H9 (cell line): ENCODE measurements around the gene SCD. TPM values are rescaled to one million over a fixed set of nuclear protein-coding genes. Genes with fewer than 3 reads are reported as not detected.
"Not testable (repeated sequence)": the region's sequence is repeated elsewhere in the genome, so short reads cannot be mapped to it uniquely, and the experiment has no call there.

Source experiments
- DNase-seq: peaks from one replicate; pipeline ENCODE4 v3.0.0-alpha.2; 2017
- H2AFZ ChIP-seq: one replicate; pipeline ENCODE4 v1.6.1; 2013; ENCODE audit warnings: mild to moderate bottlenecking, low read length, control low read depth, moderate library complexity
- H2AK5ac ChIP-seq: 2 replicates; pipeline ENCODE4 v1.6.1; 2013; ENCODE audit warnings: low read length, control low read depth, mixed read lengths; ENCODE audit not compliant: insufficient read length
- H2BK120ac ChIP-seq: one replicate; pipeline ENCODE4 v1.6.1; 2013; ENCODE audit warnings: low read depth, mild to moderate bottlenecking, low read length, control low read depth, inconsistent platforms; ENCODE audit not compliant: poor library complexity, severe bottlenecking
- H2BK12ac ChIP-seq: 2 replicates; pipeline ENCODE4 v1.6.1; 2013; ENCODE audit warnings: low read length, control low read depth, mixed read lengths, low read depth; ENCODE audit not compliant: insufficient read length
- H2BK15ac ChIP-seq: 2 replicates; pipeline ENCODE4 v1.6.1; 2013; ENCODE audit warnings: low read depth, low read length, control low read depth
- H2BK20ac ChIP-seq: one replicate; pipeline ENCODE4 v1.6.1; 2013; ENCODE audit warnings: low read depth, mild to moderate bottlenecking, low read length, control low read depth, inconsistent platforms; ENCODE audit not compliant: poor library complexity, severe bottlenecking
- H2BK5ac ChIP-seq: 2 replicates; pipeline ENCODE4 v1.6.1; 2013; ENCODE audit warnings: low read length, control low read depth, mixed read lengths; ENCODE audit not compliant: insufficient read length
- H3K14ac ChIP-seq: 2 replicates; pipeline ENCODE4 v1.6.1; 2013; ENCODE audit warnings: low read length, control low read depth; ENCODE audit not compliant: insufficient read depth
- H3K18ac ChIP-seq: 2 replicates; pipeline ENCODE4 v1.6.1; 2013; ENCODE audit warnings: low read depth, mild to moderate bottlenecking, mixed read lengths, low read length, control low read depth; ENCODE audit not compliant: insufficient read length
- H3K23ac ChIP-seq: 2 replicates; pipeline ENCODE4 v1.6.1; 2013; ENCODE audit warnings: low read length, control low read depth, mixed read lengths, low read depth; ENCODE audit not compliant: insufficient read length
- H3K23me2 ChIP-seq: 2 replicates; pipeline ENCODE4 v1.6.1; 2013; ENCODE audit warnings: low read depth, mild to moderate bottlenecking, mixed read lengths, low read length, control low read depth; ENCODE audit not compliant: insufficient read length, poor library complexity, severe bottlenecking
- H3K27ac ChIP-seq: 2 replicates; pipeline ENCODE4 v1.5.1; 2013; ENCODE audit warnings: low read length, control low read depth, mixed read lengths, low read depth; ENCODE audit not compliant: insufficient read length
- H3K27me3 ChIP-seq: 2 replicates; pipeline ENCODE4 v1.6.1; 2013; ENCODE audit warnings: low read length, control low read depth, inconsistent platforms; ENCODE audit not compliant: insufficient read depth
- H3K4ac ChIP-seq: 2 replicates; pipeline ENCODE4 v1.6.1; 2013; ENCODE audit warnings: low read depth, mild to moderate bottlenecking, control low read depth, inconsistent platforms, low read length, moderate library complexity
- H3K4me1 ChIP-seq: 2 replicates; pipeline ENCODE4 v1.6.1; 2013; ENCODE audit warnings: low read length, control low read depth, inconsistent platforms; ENCODE audit not compliant: insufficient read depth
- H3K4me2 ChIP-seq: 2 replicates; pipeline ENCODE4 v1.6.1; 2013; ENCODE audit warnings: low read length, control low read depth, mixed read lengths; ENCODE audit not compliant: insufficient read length, insufficient read depth
- H3K56ac ChIP-seq: 2 replicates; pipeline ENCODE4 v1.6.1; 2013; ENCODE audit warnings: low read depth, mild to moderate bottlenecking, mixed read lengths, low read length, control low read depth; ENCODE audit not compliant: insufficient read length
- H3K79me1 ChIP-seq: 2 replicates; pipeline ENCODE4 v1.6.1; 2013; ENCODE audit warnings: low read depth, mild to moderate bottlenecking, moderate library complexity, low read length, control low read depth, inconsistent platforms; ENCODE audit not compliant: insufficient read depth, poor library complexity, severe bottlenecking
- H3K79me2 ChIP-seq: 2 replicates; pipeline ENCODE4 v1.6.1; 2013; ENCODE audit warnings: low read length, control low read depth, inconsistent platforms; ENCODE audit not compliant: insufficient read depth
- H3K9ac ChIP-seq: 2 replicates; pipeline ENCODE4 v1.6.1; 2013; ENCODE audit warnings: low read length, control low read depth, mixed read lengths; ENCODE audit not compliant: insufficient read length; ENCODE audit errors: extremely low read depth
- H3K9me3 ChIP-seq: one replicate; pipeline ENCODE4 v1.6.1; 2013; ENCODE audit warnings: low read depth, low read length, inconsistent platforms; ENCODE audit not compliant: control insufficient read depth
- H3T11ph ChIP-seq: one replicate; pipeline ENCODE4 v1.6.1; 2013; ENCODE audit warnings: mild to moderate bottlenecking, low read length, control low read depth, inconsistent platforms
- H4K20me1 ChIP-seq: one replicate; pipeline ENCODE4 v1.6.1; 2013; ENCODE audit not compliant: control insufficient read depth, insufficient read length, insufficient read depth
- H4K5ac ChIP-seq: 2 replicates; pipeline ENCODE4 v1.6.1; 2013; ENCODE audit warnings: low read depth, mild to moderate bottlenecking, mixed read lengths, low read length, control low read depth; ENCODE audit not compliant: insufficient read length
- H4K8ac ChIP-seq: replicated peaks from 2 replicates; pipeline ENCODE4 v1.6.1; 2013; ENCODE audit warnings: low read length, control low read depth, mixed read lengths, low read depth; ENCODE audit not compliant: insufficient read length
- H4K91ac ChIP-seq: 2 replicates; pipeline ENCODE4 v1.6.1; 2013; ENCODE audit warnings: low read depth, mild to moderate bottlenecking, moderate library complexity, mixed read lengths, low read length, control low read depth; ENCODE audit not compliant: insufficient read length
- H3K27ac Mint-ChIP-seq, 3 experiments: 2 replicates in 2 of 3; 3 replicates in 1 of 3; pipeline ENCODE4 v1.8.0; 2020 to 2021; ENCODE audit warnings: mixed read lengths in 3 of 3, mild to moderate bottlenecking in 1 of 3, moderate library complexity in 1 of 3
- H3K27me3 Mint-ChIP-seq: 2 replicates; pipeline ENCODE4 v1.8.0; 2021; ENCODE audit warnings: low read depth, mild to moderate bottlenecking, moderate library complexity, mixed read lengths
- H3K36me3 Mint-ChIP-seq, 3 experiments: 2 replicates in 2 of 3; 3 replicates in 1 of 3; pipeline ENCODE4 v1.8.0; 2020 to 2021; ENCODE audit warnings: low read depth in 3 of 3, mixed read lengths in 3 of 3; ENCODE audit not compliant: insufficient read depth in 1 of 3
- H3K4me1 Mint-ChIP-seq, 2 experiments: 2 replicates each; pipeline ENCODE4 v1.8.0; 2020; ENCODE audit warnings: mixed read lengths in 2 of 2
- H3K4me3 Mint-ChIP-seq, 2 experiments: 2 replicates in 1 of 2; 3 replicates in 1 of 2; pipeline ENCODE4 v1.8.0; 2020 to 2021; ENCODE audit warnings: mild to moderate bottlenecking in 2 of 2, mixed read lengths in 2 of 2, moderate library complexity in 1 of 2
- H3K9me3 Mint-ChIP-seq, 2 experiments: 2 replicates in 1 of 2; 3 replicates in 1 of 2; pipeline ENCODE4 v1.8.0; 2020; ENCODE audit warnings: mild to moderate bottlenecking in 2 of 2, mixed read lengths in 2 of 2, moderate library complexity in 1 of 2
- WGBS: extraction: QIAGEN DNeasy Blood & Tissue Kit; methylation state at CpG from one replicate; pipeline ENCODE4 v1.1.7; 2013; ENCODE audit warnings: missing lambda C conversion rate, low lambda C conversion rate, mixed read lengths; ENCODE audit not compliant: insufficient read length; ENCODE audit errors: extremely low coverage; 5-methylcytosine and 5-hydroxymethylcytosine counted together
- total RNA-seq: library from RNA; stranded (reverse); gene quantifications from 2 replicates; pipeline ENCODE4 v1.2.1, GENCODE V29; 2021
- TF ChIP-seq, protein P1 (sequence below): fragments of 200-600 bp; sonication (generic); conservative IDR thresholded peaks from 3 replicates; pipeline ENCODE4 v1.8.0; 2021; ENCODE audit warnings: antibody characterized with exemption, mild to moderate bottlenecking

Gene SCD
- total RNA-seq, 1 experiment from 2014 or later: 354 TPM

GRCh38 chr10:100374200-100374655, 27.2 kb downstream of the SCD start:
- 100% methylated on average over 1 of the region's 3 CpGs for WGBS

DNA sequence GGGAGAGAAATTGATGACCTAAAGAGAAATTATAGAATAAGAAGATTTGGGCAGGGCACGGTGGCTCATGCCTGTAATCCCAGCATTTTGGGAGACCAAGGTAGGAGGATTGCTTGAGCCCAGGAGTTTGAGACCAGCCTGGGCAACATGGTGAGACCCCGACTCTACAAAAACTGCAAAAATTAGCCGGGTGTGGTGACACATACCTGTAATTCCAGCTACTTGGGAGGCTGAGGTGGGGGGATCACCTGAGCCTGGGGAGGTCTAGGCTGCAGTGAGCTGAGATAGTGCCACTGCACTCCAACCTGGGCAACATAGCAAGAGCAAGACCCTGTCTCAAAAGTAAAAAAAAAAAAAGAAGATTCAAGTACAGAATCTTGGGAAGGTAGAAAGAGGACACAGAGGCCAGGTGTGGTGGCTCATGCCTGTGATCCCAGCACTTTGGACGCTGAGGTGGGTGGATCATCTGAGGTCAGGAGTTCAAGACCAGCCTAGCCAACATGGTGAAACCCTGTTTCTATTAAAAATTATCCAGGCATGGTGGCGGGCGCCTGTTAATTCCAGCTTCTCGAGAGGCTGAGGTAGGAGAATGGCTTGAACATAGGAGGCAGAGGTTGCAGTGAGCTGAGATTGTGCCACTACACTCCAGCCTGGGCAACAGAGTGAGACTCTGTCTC, 27.8 kb downstream of the SCD start:
- H3K23me2 ChIP-seq: peaks cover 13% of the 10 kb centered on the region
- not testable (repeated sequence) for H3K79me2 ChIP-seq, H3K23ac ChIP-seq, H3K4ac ChIP-seq, H3K14ac ChIP-seq, H4K8ac ChIP-seq, H3K27me3 Mint-ChIP-seq, H4K20me1 ChIP-seq, H4K91ac ChIP-seq, H4K5ac ChIP-seq, H3K4me3 Mint-ChIP-seq, H2AFZ ChIP-seq, H2AK5ac ChIP-seq, DNase-seq, H3K36me3 Mint-ChIP-seq, H3T11ph ChIP-seq, H3K27me3 ChIP-seq, H2BK5ac ChIP-seq, H3K27ac Mint-ChIP-seq, H2BK15ac ChIP-seq, H3K9me3 Mint-ChIP-seq, H2BK12ac ChIP-seq, H3K9me3 ChIP-seq, H3K79me1 ChIP-seq, H2BK20ac ChIP-seq, H3K56ac ChIP-seq, H3K4me1 ChIP-seq, H3K18ac ChIP-seq, H2BK120ac ChIP-seq
- H3K9ac ChIP-seq: peak overlapping the region; percentile 80
- H3K4me2 ChIP-seq: peak overlapping the region; percentile 81
- peak overlapping the region; percentile 96 for H3K27ac ChIP-seq
- H3K4me1 Mint-ChIP-seq: peaks cover 17 to 22% of the 10 kb centered on the region in 2 experiments
- WGBS: no CpG with 5 or more reads among the region's 7 CpGs

More at GRCh38 chr10:100374200-100374655, 27.2 kb downstream of the SCD start:
- H3K27me3 Mint-ChIP-seq: no peaks in the 10 kb centered on the region
- peak overlapping the region; percentile 14 for H4K5ac ChIP-seq
- peaks cover 13% of the 10 kb centered on the region for H3K23me2 ChIP-seq
- no peak for DNase-seq
- TF ChIP-seq, protein P1, sequence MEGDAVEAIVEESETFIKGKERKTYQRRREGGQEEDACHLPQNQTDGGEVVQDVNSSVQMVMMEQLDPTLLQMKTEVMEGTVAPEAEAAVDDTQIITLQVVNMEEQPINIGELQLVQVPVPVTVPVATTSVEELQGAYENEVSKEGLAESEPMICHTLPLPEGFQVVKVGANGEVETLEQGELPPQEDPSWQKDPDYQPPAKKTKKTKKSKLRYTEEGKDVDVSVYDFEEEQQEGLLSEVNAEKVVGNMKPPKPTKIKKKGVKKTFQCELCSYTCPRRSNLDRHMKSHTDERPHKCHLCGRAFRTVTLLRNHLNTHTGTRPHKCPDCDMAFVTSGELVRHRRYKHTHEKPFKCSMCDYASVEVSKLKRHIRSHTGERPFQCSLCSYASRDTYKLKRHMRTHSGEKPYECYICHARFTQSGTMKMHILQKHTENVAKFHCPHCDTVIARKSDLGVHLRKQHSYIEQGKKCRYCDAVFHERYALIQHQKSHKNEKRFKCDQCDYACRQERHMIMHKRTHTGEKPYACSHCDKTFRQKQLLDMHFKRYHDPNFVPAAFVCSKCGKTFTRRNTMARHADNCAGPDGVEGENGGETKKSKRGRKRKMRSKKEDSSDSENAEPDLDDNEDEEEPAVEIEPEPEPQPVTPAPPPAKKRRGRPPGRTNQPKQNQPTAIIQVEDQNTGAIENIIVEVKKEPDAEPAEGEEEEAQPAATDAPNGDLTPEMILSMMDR: no peak
- H3K56ac ChIP-seq: peak overlapping the region; percentile 56
- H4K8ac ChIP-seq: no peak overlapping the region
- no peak overlapping the region for H2BK5ac ChIP-seq
- no peaks in the 10 kb centered on the region; a peak in 1 of 5 replicates for H3K9me3 Mint-ChIP-seq
- no peak overlapping the region for H2BK120ac ChIP-seq
- H2BK20ac ChIP-seq: no peak overlapping the region
- no peak overlapping the region for H3K4ac ChIP-seq
- no peak overlapping the region for H2BK12ac ChIP-seq
- H3K79me1 ChIP-seq: no peaks in the 10 kb centered on the region
- H3K79me2 ChIP-seq: peaks cover 7% of the 10 kb centered on the region; the same call in 1 of the 2 replicates
- H3K23ac ChIP-seq: no peak overlapping the region
- no peak overlapping the region for H4K91ac ChIP-seq
- H3K4me1 Mint-ChIP-seq: peaks cover 17 to 22% of the 10 kb centered on the region in 2 experiments
- no peaks in the 10 kb centered on the region for H4K20me1 ChIP-seq
- H2BK15ac ChIP-seq: no peak overlapping the region
- H2AK5ac ChIP-seq: no peak overlapping the region
- H3K4me1 ChIP-seq: peaks cover 10% of the 10 kb centered on the region; the same call in 1 of the 2 replicates
- H3K9ac ChIP-seq: peak overlapping the region; percentile 80
- H3K14ac ChIP-seq: peak overlapping the region; percentile 74; the same call in 1 of the 2 replicates
- H3T11ph ChIP-seq: no peak overlapping the region
- H3K9me3 ChIP-seq: no peaks in the 10 kb centered on the region
- H3K18ac ChIP-seq: peak overlapping the region; percentile 44
- peak overlapping the region; percentile 96 for H3K27ac ChIP-seq
- H3K4me3 Mint-ChIP-seq: no peak overlapping the region
- H3K27ac Mint-ChIP-seq: no peak overlapping the region
- H2AFZ ChIP-seq: no peak overlapping the region
- H3K36me3 Mint-ChIP-seq: peaks cover 0 to 4% (median 0%) of the 10 kb centered on the region in 3 experiments; a peak in 3 of 7 replicates
- H3K27me3 ChIP-seq: no peaks in the 10 kb centered on the region
- H3K4me2 ChIP-seq: peak overlapping the region; percentile 81
